Kasumi-1 (cell line): ENCODE results near the gene IL4I1.
A peak's percentile ranks its signal among the peaks of the same experiment; 100 is the strongest.

Experiments
- DNase-seq, 2 experiments: peaks; one replicate each; lab custom pipeline; 2025; lab: John Stamatoyannopoulos, UW

The IL4I1 gene

DNA sequence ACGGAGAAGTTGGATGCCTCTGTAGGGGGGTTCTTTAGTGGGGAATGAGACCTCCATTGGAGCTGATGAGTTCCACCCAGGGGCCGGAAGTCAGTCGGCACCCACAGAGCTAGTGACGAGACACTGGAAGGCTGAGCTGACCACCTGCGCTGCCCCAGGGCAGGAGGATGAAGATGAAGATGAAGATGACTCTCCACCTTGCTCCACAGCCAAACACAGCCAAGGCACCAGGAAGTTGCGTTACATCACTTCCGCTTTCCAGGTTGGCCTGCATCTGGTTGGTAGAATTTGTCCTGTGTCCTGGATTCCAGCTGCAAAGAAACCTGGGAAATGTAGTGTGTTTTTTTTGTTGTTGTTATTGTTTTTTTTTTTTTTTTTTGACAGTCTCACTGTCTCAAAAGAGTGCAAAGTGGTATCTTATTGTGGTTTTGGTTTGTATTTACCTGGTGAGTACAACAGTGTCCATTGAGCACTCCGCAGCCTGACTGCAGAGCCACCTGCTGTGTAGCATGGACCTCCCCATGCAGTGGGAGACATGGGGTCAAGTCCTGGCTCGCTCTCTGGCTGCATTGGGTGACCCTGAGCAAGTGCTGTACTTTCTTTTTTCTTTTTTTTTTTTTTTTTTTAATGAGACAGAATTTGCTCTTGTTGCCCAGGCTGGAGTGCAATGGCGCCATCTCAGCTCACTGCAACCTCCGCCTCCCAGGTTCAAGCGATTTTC lies 17.3 kb downstream of the IL4I1 start:
- DNase-seq: peak in 1 of 2 experiments; percentile 11

DNA sequence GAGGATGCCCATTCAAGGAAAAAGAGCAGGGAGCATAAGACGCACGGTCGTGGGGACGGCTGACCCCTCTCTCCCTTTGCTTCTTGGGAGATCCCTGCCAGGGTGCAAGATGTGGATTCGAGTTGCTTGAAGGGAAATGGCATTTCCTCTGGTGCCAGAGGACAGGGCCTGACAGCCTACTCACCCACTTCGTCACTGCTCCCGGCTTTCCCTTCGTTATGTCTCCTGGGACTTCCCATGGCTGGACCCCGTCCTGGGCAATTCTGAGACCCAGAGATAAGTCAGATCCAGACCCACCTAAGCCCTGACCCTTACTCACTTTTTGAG lies 18.0 kb downstream of the IL4I1 start:
- no peak for DNase-seq

DNA sequence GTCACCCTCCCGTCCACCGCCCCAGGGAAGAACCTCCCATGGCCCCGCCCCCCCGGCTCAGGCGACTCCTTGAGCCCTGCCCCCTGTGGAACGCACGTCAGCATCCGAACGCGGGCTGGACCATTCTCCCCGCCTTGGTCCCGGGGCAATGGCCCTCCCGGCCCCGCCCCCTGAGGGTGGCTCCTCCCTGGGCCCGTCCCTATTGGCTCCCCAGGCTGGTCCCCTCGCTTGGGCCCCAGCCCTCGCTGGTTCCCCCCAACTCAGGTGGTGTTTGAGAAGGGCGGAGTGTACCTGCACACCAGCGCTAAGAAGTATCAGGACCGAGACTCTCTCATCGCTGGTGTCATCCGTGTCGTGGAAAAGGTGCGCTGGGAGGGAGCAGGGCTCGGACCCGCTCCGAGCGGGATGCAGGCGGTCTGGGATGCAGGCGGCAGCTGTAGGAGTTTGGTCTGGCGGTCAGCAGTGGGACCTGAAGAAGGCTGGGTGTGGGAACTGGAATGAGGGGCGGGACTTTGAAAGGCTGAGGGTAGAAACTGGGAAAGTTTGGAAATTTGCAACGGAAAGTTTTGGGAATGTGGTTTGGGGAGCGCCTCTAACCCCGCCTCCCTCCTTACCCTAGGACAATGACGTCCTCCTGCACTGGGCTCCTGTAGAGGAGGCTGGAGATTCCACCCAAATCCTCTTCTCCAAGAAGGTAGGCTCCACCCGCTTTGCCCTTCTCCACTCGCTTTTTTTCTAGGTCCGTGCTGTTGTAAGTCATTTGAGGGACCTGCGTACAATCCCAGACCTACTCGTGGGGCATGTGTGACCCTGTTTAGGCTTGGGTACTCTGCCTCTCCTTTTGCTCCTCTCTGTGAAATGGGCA lies 18.6 kb downstream of the IL4I1 start:
- DNase-seq: peak; percentile 92 to 95

DNA sequence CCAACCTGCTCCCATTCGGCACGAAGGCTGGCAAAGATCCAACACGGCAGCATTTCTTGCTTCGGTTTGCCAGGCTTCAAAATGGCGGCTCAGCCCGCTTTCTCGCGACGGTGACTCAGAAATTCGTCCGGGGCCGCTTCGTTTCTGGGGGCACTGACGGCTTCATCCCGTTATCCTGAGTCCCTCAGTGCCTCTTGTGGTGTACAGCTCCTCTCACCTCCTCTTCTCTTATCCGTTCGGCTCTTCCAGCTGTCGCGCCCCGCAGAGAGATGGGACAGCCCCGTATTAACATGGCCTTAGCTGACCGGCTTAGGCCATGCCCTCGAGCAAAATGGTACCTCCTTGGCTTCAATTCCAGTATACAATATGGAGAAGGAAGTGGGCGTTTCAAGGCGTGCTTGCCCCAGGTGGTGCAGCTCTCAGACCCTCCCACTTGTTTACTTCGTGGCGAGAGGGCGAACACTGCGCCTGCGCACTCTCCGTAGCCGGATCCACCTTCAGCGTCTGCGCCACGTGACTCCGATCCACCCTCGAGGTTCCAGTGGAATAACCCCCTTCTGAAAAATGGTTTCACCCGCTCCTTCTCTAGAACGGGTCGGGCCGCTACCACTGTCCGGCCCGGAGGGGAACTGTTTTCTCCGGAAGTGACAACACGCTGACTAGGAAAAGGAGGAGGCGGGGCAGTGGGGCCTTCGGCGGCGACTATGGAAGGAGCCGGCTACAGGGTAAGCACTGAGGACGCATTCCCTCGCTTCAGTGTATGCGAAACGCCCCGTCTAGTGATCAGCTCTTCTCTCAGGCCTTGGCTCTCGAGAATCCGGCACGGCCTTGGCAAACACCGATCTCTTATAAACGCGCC lies 19.4 kb downstream of the IL4I1 start, which contains the start of the genes AKT1S1 and TBC1D17:
Gene AKT1S1, minus strand, starts transcription at position 336 of the 859 bp plus-strand sequence. CDS start 4,060 bp downstream, outside the sequence.
Gene TBC1D17, plus strand, starts transcription at position 683 of the 859 bp plus-strand sequence. Its CDS starts 22 bp downstream, at position 705.
- peak; percentile 98 to 100 for DNase-seq

- DNase-seq: peak; percentile 95 to 96
These were observed 20.2 kb downstream of the IL4I1 start for GRCh38 chr19:49876422-49877019.

DNA sequence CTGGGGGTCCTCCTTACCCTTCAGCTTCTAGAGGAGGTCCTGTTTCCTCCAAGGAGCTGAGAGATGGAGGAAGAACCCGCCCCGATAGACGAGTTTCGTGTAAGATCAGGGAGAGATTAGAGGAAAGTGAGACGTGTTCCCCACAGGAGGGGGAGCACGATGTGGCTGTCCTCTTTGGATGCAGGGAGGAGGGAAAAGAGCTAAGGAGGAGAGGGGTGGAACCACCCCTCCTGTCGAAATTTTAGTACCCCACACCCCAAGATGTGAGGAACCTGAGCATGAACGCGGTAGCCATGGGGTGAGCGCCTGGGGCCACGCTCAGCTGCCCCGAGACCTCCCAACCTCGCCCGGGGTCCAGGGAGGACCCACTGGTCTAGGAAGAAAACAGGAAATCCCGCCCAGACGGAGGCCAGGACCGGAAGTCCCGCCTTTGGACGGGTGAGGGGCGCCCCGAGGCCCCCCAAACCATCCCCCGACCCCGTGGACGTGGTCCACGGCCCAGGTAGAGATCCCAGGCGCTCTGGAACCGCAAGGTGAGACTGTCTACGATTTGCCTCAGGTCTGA lies 20.7 kb downstream of the IL4I1 start:
- peak; percentile 18 to 26 for DNase-seq

GRCh38 chr19:49875177-49875576 lies 21.5 kb downstream of the IL4I1 start:
- no peak for DNase-seq

DNA sequence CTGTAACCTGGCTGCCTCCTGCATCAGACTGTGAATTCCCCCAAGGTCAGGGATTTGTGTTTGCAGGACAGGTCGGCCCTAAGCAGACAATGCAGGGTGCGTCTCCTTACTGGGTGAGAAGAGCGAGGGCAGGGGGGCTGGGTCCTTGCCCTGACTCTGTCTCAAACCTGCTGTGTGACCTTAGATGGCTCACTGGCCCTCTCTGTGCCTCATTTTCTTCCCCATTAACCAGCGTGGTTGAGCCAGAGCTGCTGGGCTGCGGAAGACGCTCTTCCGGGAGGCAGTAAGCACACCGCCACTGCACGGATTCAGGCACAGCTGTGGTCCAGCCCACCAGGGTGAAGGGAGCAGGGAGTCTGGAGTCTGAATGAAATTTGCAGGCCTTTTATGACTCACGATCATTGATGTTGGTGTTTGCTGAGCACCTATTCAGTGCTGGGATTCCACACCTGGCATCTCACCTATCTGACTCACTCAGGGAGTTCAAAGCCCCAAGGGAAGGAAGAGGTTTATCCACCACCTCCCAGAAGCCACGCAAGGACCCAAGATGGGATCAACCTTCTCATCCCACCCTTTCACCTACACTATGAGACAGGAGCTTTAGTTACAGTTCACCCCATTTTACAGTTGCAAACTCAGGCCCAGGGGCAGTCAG lies 22.1 kb downstream of the IL4I1 start:
- DNase-seq: no peak

GRCh38 chr19:49873834-49874233 lies 22.9 kb downstream of the IL4I1 start:
- DNase-seq: no peak

DNA sequence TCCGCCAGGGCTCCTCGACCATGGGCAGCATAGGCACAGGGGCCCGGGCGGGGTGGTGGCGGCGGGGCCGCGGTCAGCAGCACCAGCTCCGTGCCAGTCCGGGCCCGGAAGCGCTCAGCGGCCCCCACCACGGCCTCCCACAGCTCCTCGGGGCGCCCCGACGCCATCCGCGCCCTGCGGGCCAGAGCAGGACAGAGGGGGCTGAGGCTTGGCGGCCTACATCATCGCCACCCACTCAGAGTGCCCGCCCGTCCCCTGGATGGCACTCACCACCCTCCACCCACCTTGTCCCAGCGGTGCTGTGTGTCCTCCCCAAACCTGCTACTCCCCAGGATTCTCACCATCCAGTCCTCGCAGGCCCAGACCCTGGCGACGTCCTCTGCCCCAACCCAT lies 23.6 kb downstream of the IL4I1 start:
- DNase-seq: no peak

- DNase-seq: no peak
These were observed 24.2 kb downstream of the IL4I1 start for GRCh38 chr19:49872245-49873128.

DNA sequence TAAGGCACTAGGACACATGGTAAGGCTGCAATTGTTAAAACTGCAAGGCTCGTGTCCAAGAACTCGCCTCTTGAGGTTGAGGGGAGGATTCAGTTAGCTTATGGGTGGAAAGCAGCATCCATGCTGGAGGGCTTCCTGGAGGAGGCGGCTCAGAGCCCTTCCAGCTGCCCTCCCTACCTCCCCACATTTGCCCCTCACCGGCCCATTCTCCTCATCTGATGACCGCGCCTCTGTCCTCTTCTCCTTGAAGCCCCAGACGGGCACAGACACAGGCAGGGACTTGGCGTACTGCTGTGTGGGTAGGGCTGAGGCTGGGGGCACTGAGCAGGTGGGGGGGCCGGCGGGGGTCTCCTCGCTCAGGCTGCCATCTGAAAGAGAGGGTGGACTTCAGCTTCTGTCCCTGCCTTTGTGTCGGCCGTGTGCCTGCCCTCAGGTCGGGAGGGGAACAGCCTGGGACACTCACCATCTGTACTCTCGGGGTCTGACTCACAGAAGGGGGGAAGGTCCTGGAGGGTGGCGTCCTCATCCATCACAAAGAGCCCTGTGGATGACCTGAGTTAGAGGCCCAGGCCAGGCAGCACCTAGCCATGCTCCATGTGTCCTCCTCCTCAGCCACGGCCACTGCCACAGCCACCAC lies 25.2 kb downstream of the IL4I1 start:
- no peak for DNase-seq

DNA sequence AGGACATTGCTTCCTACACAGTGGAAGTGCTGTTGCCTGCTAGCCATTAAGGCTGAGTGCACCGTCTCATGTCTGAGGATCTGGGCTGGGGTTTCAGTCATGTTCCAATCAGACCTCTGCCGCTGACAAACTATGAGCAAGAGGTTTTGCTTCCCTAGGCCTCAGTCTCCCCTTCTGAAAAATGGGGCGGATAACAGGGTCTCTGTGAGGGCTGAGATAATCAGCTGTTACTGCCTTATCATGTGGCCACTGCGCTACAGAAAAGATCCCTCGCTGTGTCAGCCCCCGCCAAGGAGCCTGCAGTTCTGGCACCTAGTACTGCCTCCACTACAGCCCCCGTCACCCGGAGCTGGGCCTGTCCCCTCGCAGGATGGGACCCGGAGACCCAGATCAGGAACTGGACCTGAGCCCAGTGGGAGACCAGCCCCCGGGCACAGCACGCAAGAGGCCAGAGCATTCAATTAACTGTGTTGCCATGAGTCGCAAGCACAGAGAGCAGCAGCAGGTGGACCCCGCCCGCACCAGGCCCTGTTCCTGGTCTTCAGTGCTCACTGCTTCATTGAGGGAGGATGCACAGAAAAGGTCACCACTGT lies 26.3 kb downstream of the IL4I1 start:
- DNase-seq: no peak

DNA sequence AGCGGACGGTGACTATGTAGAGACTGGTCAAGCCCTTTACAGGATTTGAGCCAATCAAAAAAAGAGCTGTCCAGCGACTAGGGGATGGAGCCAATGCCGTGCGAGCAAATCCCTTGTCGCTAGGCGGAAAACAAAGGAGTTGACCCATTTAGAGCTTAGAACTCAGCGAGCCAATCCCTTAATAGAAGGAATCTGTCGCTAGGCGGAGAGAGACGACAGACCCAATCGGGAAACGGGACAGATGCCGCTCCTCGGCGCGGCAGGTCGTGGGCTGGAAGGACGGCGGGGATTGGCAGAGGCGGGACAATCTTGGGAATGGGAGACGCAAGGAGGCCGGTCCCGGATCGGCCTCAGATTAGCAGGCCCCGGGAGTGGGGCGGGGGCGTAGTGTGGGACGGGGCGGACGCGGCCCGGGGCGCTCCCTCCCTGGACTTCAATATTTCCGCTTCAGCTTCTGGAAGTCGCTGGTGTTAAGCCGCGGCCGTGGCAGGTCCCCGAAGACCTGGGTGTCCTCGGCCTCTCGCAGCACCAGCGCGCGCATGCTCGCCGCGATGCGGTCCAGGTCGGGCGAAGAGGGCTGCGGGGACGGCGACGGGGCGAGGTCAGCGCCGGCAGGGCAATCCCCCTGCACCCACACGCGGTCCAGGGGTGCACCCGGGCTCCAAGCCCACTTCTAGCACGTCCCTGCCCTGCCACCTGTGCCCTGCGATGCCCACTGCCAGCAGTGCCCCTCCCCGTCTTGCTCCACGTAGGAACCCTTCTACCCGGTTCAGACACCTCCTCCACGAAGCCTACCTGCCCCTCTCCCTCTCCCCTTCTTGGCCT lies 27.0 kb downstream of the IL4I1 start:
- DNase-seq: peak; percentile 100

DNA sequence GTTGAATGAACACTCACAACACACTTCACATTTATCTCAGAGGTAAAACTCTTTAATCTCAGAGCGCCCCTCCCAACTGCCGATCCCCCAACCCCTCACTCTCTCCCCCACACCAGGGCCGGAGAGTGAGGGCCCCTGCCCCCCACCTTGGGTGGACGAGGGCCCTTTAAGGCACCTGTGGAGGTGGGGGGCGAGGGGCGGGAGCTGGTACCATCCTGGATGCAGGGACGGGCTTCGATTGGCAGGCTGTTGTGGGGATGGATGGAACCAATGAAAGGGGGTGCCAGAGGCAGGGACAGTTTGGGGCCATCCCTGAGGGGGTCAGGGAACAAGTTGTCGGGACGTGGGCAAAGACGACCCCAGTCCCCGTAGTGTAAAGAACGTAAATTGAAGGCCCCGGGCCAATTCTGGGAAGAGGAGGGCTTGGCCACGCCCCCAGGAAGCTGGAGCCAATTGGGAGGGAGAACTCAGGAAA lies 27.6 kb downstream of the IL4I1 start:
- no peak for DNase-seq

GRCh38 chr19:49866933-49867782 lies 29.5 kb downstream of the IL4I1 start, which contains the start of gene PNKP:
Gene PNKP (minus strand): TSS chr19:49867576. CDS start chr19:49867204, 372 bp downstream.
- DNase-seq: peak; percentile 92 to 95

DNA sequence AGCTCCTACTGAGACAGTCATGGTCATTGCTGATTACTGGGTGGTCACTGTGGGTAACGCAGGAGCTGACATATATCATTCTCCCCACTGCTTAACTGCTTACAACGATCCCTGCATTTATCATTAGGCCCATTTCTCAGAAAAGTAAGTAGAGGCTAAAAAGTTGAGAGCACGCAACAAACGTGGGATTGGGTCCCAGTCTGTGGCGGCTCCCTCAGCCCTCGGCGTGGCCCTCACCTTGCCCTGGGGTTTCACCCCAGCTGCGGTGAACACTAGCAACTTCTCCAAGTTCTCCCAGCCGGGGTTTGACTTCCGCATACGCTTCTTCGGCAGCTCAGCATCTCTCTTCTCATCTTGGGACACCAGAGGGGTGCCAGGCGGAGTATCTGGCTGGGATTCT lies 31.8 kb downstream of the IL4I1 start:
- peak in 1 of 2 experiments; percentile 59 for DNase-seq
